Activated CD4-positive, alpha-beta T cell treated with anti-CD3 and anti-CD28 coated beads for 36 hours (primary cell): ENCODE results near the gene F2R. TPM values are rescaled to one million over a fixed set of nuclear protein-coding genes. Genes with fewer than 3 reads are reported as not detected.

Experiments used
- ATAC-seq: fragments of 200-7000 bp; cut with Tn5 transposase; one replicate; pipeline ENCODE4 v1.10.0; 2021; ENCODE audit warnings: mild to moderate bottlenecking, moderate library complexity
- CTCF ChIA-PET: fragments of 350-600 bp; sonication (Branson Sonifier 250); formaldehyde crosslinking; loops from one replicate; lab custom pipeline; 2021; ENCODE audit warnings: antibody characterized with exemption; lab: Charles Lee
- POLR2A ChIA-PET: fragments of 350-600 bp; sonication (Branson Sonifier 250); formaldehyde crosslinking; loops from one replicate; lab custom pipeline; 2021; ENCODE audit warnings: antibody characterized with exemption, inconsistent platforms; lab: Charles Lee
- DNase-seq: peaks from one replicate; pipeline ENCODE4 v3.0.0-alpha.2; 2020
- H3K27ac Mint-ChIP-seq: one replicate; pipeline ENCODE4 v1.8.0; 2021; ENCODE audit warnings: mixed read lengths
- H3K27me3 Mint-ChIP-seq: one replicate; pipeline ENCODE4 v1.8.0; 2021; ENCODE audit warnings: mixed read lengths
- H3K36me3 Mint-ChIP-seq: one replicate; pipeline ENCODE4 v1.8.0; 2021; ENCODE audit warnings: low read depth, mixed read lengths
- H3K4me1 Mint-ChIP-seq: one replicate; pipeline ENCODE4 v1.8.0; 2021; ENCODE audit warnings: mixed read lengths
- H3K4me3 Mint-ChIP-seq: one replicate; pipeline ENCODE4 v1.8.0; 2021; ENCODE audit warnings: mild to moderate bottlenecking, moderate library complexity, mixed read lengths
- H3K9me3 Mint-ChIP-seq: one replicate; pipeline ENCODE4 v1.8.0; 2021; ENCODE audit warnings: low read depth, mixed read lengths
- intact Hi-C, 2 experiments: fragments of 100-400 bp; cut with DNase I in 1 of 2; cut with micrococcal nuclease in 1 of 2; formaldehyde crosslinking; loops; one replicate each; pipeline versions ENCODE4 v1.14.2 to v1.15.1; 2022 to 2024; cut with DNase I, micrococcal nuclease
- total RNA-seq, 2 experiments: library from RNA; stranded (reverse); gene quantifications; one replicate each; pipeline ENCODE4 v1.2.3, GENCODE V29; 2021

F2R gene
- total RNA-seq, 2 experiments from 2014 or later: 1.4 TPM

DNA sequence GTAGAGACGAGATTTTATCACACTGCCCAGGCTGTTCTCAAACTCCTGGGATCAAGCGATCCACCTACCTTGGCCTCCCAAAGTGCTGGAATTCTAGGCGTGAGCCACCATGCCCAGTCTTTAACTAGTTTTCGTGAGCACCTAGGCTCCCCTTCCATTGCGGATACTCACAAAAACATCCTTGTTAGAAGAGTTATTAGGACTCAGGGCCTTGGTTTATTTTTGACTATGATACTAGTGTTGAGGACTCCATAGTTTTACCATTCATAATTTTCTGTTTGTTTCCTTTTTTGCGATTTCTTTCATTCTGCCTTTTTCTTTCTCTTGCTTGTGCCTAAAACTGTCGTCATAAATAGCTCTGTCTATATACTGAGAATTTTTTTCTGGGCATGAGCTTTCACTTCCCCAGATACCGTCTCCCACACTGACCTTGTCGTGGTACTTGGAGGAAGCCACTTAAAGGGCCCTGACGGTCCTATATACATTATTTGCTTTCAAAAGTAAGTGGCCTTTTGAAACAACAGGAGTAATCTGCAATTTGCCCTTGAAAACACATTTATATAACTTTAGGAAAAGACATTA is 5.2 kb downstream of the F2R start:
- DNase-seq (no peak), ATAC-seq (no peak)
- H3K4me3 Mint-ChIP-seq: no peak overlapping the region
- CTCF ChIA-PET: interaction anchor here (3.2 kb wide), 1 partner anchor 53 kb away, joined by 10 read pairs; no protein-coding TSS in a partner anchor
- POLR2A ChIA-PET: no interaction called here
- intact Hi-C loops: no loop called here
- peaks cover 5% of the 10 kb centered on the region for H3K4me1 Mint-ChIP-seq
- H3K27me3 Mint-ChIP-seq: peaks cover 19% of the 10 kb centered on the region
- no peaks in the 10 kb centered on the region for H3K36me3 Mint-ChIP-seq
- no peak overlapping the region for H3K27ac Mint-ChIP-seq
- H3K9me3 Mint-ChIP-seq: no peaks in the 10 kb centered on the region

DNA sequence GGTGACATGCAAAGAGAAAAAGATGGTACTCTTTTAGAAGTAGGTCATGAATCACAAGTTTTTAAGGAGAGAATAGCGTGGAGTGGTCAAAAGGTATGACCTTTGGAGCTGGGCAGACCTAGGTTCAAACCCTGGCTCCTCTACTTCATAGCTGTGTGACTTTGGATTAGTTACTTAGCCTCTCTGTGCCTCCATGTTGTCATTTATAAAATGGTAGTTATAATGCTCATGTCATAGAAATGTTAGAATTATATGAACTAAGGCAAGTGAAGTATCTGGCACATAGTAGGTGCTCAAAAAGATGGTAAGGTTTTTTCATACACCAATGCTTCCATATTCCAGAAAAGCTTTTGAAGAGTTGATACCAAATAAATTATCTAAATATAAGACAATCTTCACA is 7.3 kb downstream of the F2R start:
- no peaks in the 10 kb centered on the region for H3K4me1 Mint-ChIP-seq
- H3K9me3 Mint-ChIP-seq: peaks cover 2% of the 10 kb centered on the region
- POLR2A ChIA-PET: interaction anchor here (0.7 kb wide), 1 partner anchor 1863 kb away, joined by 3 read pairs; no protein-coding TSS in a partner anchor
- DNase-seq (no peak), ATAC-seq (no peak)
- no peak overlapping the region for H3K27ac Mint-ChIP-seq
- no peaks in the 10 kb centered on the region for H3K36me3 Mint-ChIP-seq
- intact Hi-C loops: no loop called here
- CTCF ChIA-PET: interaction anchor here (0.9 to 3.2 kb wide), 3 partner anchors 13 to 57 kb away, joined by 3 to 10 read pairs (median 4); no protein-coding TSS in a partner anchor
- no peak overlapping the region for H3K4me3 Mint-ChIP-seq
- peaks cover 6% of the 10 kb centered on the region for H3K27me3 Mint-ChIP-seq

DNA sequence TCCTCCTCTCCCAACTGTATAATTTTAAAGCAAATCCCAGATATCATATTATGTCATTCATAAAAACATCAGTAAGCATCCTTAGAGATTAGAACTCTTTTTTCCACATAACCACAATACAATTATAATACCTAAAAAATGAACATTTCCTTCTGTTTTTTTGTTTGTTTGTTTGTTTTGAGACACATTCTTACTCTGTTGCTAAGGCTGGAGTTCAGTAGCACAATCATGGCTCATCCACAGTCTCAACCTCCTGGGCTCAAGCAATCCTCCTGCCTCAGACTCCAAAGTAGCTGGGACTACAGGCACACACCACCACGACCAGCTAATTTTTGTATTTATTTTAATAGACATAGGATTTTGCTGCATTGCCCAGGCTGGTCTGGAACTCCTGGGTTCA is 8.0 kb downstream of the F2R start:
- H3K4me1 Mint-ChIP-seq: no peaks in the 10 kb centered on the region
- DNase-seq (no peak), ATAC-seq (no peak)
- H3K9me3 Mint-ChIP-seq: peaks cover 3% of the 10 kb centered on the region
- H3K27ac Mint-ChIP-seq: no peak overlapping the region
- no peak overlapping the region for H3K4me3 Mint-ChIP-seq
- peaks cover 2% of the 10 kb centered on the region for H3K27me3 Mint-ChIP-seq
- ChIA-PET POLR2A (interaction anchor here (0.7 kb wide), 1 partner anchor 1862 kb away, joined by 3 read pairs; no protein-coding TSS in a partner anchor), CTCF (interaction anchor here (3.2 kb wide), 1 partner anchor 51 kb away, joined by 10 read pairs; no protein-coding TSS in a partner anchor)
- H3K36me3 Mint-ChIP-seq: no peaks in the 10 kb centered on the region
- intact Hi-C loops: no loop called here

DNA sequence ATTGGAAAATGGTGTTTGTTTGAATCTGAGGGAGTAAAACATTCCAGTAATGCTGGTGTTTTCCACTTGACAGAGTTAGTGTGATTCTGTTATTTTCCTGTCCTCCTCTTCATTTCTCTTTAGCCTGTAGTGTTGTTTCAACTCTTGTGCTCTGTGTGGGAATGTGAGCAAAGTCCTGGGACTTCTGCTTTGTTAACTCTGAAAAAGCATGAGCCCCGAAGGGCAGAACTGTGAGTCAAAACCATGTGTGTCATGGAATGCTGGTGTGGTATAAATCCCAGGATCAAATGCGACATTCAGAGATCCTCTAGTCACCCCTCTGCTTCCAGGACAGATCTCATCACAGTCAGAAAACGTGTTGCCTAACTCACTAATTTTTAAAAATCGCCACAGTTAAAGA is 8.9 kb downstream of the F2R start:
- no peaks in the 10 kb centered on the region for H3K4me1 Mint-ChIP-seq
- CTCF ChIA-PET: interaction anchor here (1.2 kb wide), 1 partner anchor 50 kb away, joined by 4 read pairs; no protein-coding TSS in a partner anchor

DNA sequence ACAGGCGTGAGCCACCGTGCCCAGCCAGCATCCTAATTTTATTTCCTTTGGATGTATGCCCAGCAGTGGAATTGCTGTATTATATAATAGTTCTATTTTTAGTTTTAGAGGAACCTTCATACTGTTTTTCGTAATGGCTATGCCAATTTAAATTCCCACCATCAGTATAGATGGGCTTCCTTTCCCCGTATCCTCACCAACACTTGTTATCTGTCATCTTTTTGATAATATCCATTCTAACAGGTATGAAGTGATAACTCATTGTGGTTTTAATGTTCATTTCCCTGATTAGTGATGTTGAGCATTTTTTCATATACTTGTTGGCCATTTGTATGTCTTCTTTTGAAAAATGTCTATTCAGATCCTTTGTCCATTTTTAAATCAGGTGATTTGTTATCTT is 13.0 kb downstream of the F2R start:
- CTCF ChIA-PET: interaction anchor here (0.6 to 0.8 kb wide), 2 partner anchors 15 to 186 kb away, joined by 3 to 4 read pairs; no protein-coding TSS in a partner anchor

More for the DNA sequence above, 8.9 kb downstream of the F2R start:
- no peak for DNase-seq
- no peak for ATAC-seq
- peaks cover 3% of the 10 kb centered on the region for H3K36me3 Mint-ChIP-seq
- H3K27ac Mint-ChIP-seq: no peak overlapping the region
- intact Hi-C loops: no loop called here
- H3K4me3 Mint-ChIP-seq: no peak overlapping the region
- H3K27me3 Mint-ChIP-seq: no peaks in the 10 kb centered on the region
- POLR2A ChIA-PET: no interaction called here
- H3K9me3 Mint-ChIP-seq: peaks cover 12% of the 10 kb centered on the region

DNA sequence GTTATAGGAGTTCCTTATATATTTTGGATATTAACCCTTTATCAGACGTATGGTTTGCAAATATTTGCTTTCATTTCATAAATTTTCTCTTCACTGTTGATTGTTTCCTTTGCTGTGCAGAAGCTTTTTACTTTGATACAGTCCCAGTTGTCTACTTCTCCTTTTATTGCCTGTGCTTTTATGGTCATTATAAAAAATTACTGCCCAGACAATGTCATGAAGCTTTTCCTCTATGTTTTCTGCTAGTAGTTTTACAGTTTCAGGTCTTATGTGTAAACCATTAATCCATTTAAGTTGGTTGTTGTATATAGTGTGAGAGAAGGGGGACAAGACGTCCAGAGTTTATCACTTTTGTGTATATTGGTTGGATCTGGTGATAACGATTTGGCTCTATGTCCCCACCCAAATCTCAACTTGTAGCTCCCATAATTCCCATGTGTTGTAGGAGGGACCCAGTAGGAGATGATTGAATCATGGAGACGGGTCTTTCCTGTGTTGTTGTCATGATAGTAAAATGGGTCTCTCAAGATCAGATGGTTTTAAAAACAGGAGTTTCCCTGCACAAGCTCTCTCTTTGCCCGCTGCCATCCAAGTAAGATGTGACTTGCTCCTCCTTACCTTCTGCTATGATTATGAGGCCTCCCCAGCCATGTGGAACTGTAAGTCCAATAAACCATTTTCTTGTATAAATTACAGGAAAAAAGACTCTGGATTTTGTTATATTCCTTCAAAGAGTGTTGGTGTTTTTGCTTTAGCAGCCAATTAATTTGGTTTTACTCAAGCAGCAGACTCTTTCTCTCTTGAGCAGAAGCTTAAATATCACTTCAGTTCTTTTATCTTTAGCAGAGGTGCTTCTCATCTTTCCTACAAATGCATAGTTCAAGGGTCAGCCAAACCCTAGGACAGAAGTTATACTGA is 13.7 kb downstream of the F2R start:
- Mint-ChIP-seq H3K4me1 (no peaks in the 10 kb centered on the region), H3K4me3 (no peak overlapping the region), H3K9me3 (peaks cover 15% of the 10 kb centered on the region), H3K36me3 (peaks cover 10% of the 10 kb centered on the region), H3K27me3 (no peaks in the 10 kb centered on the region), H3K27ac (no peak overlapping the region)
- DNase-seq (no peak), ATAC-seq (no peak)
- POLR2A ChIA-PET: no interaction called here
- intact Hi-C loops: no loop called here
- CTCF ChIA-PET: interaction anchor here (0.8 kb wide), 1 partner anchor 14 kb away, joined by 4 read pairs; no protein-coding TSS in a partner anchor

More for the DNA sequence above, 13.0 kb downstream of the F2R start:
- no peaks in the 10 kb centered on the region for H3K4me1 Mint-ChIP-seq
- H3K27me3 Mint-ChIP-seq: no peaks in the 10 kb centered on the region
- intact Hi-C loops: no loop called here
- H3K4me3 Mint-ChIP-seq: no peak overlapping the region
- ATAC-seq (no peak), DNase-seq (no peak)
- POLR2A ChIA-PET: no interaction called here
- H3K36me3 Mint-ChIP-seq: peaks cover 10% of the 10 kb centered on the region
- no peak overlapping the region for H3K27ac Mint-ChIP-seq
- H3K9me3 Mint-ChIP-seq: peaks cover 15% of the 10 kb centered on the region

DNA sequence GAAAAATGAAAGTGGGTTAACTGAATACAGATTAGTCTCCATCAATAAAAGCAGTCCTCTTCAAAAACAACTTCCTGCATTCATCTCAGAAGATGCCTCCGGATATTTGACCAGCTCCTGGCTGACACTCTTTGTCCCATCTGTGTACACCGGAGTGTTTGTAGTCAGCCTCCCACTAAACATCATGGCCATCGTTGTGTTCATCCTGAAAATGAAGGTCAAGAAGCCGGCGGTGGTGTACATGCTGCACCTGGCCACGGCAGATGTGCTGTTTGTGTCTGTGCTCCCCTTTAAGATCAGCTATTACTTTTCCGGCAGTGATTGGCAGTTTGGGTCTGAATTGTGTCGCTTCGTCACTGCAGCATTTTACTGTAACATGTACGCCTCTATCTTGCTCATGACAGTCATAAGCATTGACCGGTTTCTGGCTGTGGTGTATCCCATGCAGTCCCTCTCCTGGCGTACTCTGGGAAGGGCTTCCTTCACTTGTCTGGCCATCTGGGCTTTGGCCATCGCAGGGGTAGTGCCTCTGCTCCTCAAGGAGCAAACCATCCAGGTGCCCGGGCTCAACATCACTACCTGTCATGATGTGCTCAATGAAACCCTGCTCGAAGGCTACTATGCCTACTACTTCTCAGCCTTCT is 16.6 kb downstream of the F2R start:
- no peak for DNase-seq
- H3K4me3 Mint-ChIP-seq: no peak overlapping the region
- H3K27ac Mint-ChIP-seq: peak overlapping the region; percentile 20

DNA sequence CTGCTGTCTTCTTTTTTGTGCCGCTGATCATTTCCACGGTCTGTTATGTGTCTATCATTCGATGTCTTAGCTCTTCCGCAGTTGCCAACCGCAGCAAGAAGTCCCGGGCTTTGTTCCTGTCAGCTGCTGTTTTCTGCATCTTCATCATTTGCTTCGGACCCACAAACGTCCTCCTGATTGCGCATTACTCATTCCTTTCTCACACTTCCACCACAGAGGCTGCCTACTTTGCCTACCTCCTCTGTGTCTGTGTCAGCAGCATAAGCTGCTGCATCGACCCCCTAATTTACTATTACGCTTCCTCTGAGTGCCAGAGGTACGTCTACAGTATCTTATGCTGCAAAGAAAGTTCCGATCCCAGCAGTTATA is 17.1 kb downstream of the F2R start:
- H3K36me3 Mint-ChIP-seq: peaks cover 10% of the 10 kb centered on the region
- peaks cover 15% of the 10 kb centered on the region for H3K9me3 Mint-ChIP-seq
- ATAC-seq (peak; percentile 81), DNase-seq (peak; percentile 49)
- intact Hi-C loops: no loop called here
- no peak overlapping the region for H3K27ac Mint-ChIP-seq
- H3K27me3 Mint-ChIP-seq: no peaks in the 10 kb centered on the region
- POLR2A ChIA-PET: no interaction called here
- CTCF ChIA-PET: interaction anchor here (0.9 to 1.4 kb wide), 4 partner anchors 12 to 43 kb away, joined by 3 to 5 read pairs (median 4); no protein-coding TSS in a partner anchor
- peaks cover 6% of the 10 kb centered on the region for H3K4me1 Mint-ChIP-seq
- no peak overlapping the region for H3K4me3 Mint-ChIP-seq

More for the DNA sequence above, 16.6 kb downstream of the F2R start:
- peaks cover 5% of the 10 kb centered on the region for H3K4me1 Mint-ChIP-seq
- POLR2A ChIA-PET: no interaction called here
- H3K9me3 Mint-ChIP-seq: peaks cover 15% of the 10 kb centered on the region
- ATAC-seq: peak; percentile 51
- peaks cover 10% of the 10 kb centered on the region for H3K36me3 Mint-ChIP-seq
- H3K27me3 Mint-ChIP-seq: no peaks in the 10 kb centered on the region
- CTCF ChIA-PET: interaction anchor here (1.0 to 1.4 kb wide), 3 partner anchors 12 to 42 kb away, joined by 4 to 5 read pairs (median 4); no protein-coding TSS in a partner anchor
- intact Hi-C loops: no loop called here

DNA sequence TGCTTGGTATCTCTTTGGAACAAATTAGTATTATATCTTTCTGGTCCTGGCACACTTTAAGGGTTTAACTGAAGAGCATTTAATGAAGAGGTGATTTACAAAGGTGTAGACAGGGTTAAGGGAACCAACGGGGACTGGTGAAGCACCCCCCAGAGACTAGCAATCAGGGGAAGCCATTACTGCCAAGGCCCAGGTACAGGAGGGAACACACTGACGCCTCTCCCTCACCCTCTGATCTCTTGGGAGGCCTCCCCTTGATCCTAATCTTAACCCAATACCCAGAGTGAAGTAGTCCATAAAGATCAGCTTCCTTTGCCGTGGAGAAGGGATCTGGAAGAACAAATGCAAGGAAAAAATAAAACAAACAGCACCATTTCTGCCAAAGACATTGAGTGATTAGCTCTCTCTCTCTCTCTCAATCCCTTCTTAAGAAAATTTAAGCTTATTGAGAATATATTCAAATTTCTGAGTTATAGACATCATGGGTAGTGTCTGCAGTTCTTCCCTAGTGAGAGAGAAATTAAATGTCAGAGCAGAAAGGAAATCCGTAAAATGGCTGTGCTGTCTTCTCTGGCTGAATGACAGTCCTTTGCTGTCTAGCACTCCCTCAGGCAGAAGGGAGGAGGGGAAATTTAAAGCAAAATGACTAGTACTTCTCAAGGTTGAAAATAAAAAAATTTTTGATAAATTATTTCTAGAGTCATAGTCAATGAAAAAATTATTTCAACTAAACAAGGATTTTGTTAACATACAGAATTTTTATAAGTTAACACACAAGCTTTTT is 20.0 kb downstream of the F2R start:
- peaks cover 24% of the 10 kb centered on the region for H3K4me1 Mint-ChIP-seq
- CTCF ChIA-PET: interaction anchor here (1.3 to 6.9 kb wide), 3 partner anchors 13 to 38 kb away, joined by 4 to 43 read pairs (median 5); no protein-coding TSS in a partner anchor
- DNase-seq: no peak
- H3K4me3 Mint-ChIP-seq: no peak overlapping the region
- ATAC-seq: no peak
- H3K27me3 Mint-ChIP-seq: no peaks in the 10 kb centered on the region
- no peaks in the 10 kb centered on the region for H3K36me3 Mint-ChIP-seq
- no peaks in the 10 kb centered on the region for H3K9me3 Mint-ChIP-seq
- POLR2A ChIA-PET: no interaction called here
- intact Hi-C loops: loop anchor here in 1 of 2 experiments (5.0 kb wide), 1 partner anchor 194 kb away; no protein-coding TSS in a partner anchor
- H3K27ac Mint-ChIP-seq: no peak overlapping the region
